ENCODE measurements around the gene MSH4.

MSH4 gene

DNA sequence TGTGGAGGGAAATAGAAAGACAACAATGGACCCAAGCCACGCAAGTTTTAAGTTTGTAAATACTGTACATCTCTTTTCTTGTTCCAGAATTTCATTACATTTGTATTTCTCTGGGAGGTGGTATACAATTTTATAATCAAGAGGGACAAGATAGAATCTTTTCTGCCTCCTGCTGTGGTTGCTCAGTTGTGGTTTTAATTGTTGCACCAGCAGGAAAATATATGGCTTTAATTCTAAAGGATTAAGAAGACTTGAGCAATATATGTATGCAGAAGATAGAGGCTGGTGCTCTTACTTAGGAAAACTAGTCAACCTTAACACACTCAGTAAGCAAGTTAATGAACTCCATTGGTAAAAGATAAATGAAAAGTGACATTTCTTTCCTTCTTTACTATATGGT, 155.3 kb downstream of the MSH4 start:
- DNase-seq (ENCODE audit: low read depth, low spot score) = peak; percentile 26
- TF ChIP-seq EZH2 (IDR thresholded peaks at IDR 0.05) (no peak), POLR2AphosphoS5 (IDR thresholded peaks at IDR 0.05; ENCODE audit: borderline replicate concordance, low read depth, low read length) (no peak), FOXP2 (optimal IDR thresholded peaks at IDR 0.05; ENCODE audit: control extremely low read depth, extremely low read length, insufficient read depth) (no peak)
- Histone ChIP-seq H3K36me3 (ENCODE audit: insufficient read depth, low read length) (no peaks in the 10 kb centered on the region), H3K4me3 (no peak overlapping the region), H3K9ac (ENCODE audit: insufficient read length) (no peak overlapping the region), H3K27ac (no peak overlapping the region), H3K9me3 (ENCODE audit: low read depth, low read length) (no peaks in the 10 kb centered on the region)

DNA sequence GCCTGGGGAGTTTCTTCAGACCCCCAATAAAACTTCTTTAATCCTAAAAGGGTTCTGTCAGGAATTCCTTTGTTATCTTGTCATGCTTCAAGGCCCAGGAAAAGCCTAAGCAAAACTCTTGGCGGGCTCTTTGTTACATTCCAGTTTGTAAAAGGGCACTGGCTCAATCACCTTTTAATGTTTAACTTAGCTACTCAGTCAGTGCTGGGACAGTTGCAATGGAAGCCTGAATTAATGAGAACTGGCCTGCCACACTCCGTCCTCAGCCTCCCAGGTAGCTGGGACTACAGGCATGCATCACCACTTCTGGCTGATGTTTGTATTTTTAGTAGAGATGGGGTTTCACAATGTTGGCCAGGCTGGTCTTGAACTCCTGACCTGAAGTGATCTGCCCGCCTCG, 156.8 kb downstream of the MSH4 start:
- no peak overlapping the region for H3K4me3 ChIP-seq
- no peak for DNase-seq (ENCODE audit: low read depth, low spot score)
- H3K27ac ChIP-seq = no peak overlapping the region
- H3K36me3 ChIP-seq (ENCODE audit: insufficient read depth, low read length) = no peaks in the 10 kb centered on the region
- no peak overlapping the region for H3K9ac ChIP-seq (ENCODE audit: insufficient read length)
- H3K9me3 ChIP-seq (ENCODE audit: low read depth, low read length) = no peaks in the 10 kb centered on the region
- no peak for TF ChIP-seq FOXP2 (optimal IDR thresholded peaks at IDR 0.05; ENCODE audit: control extremely low read depth, extremely low read length, insufficient read depth)
- TF ChIP-seq EZH2 (IDR thresholded peaks at IDR 0.05) = no peak
- TF ChIP-seq POLR2AphosphoS5 (IDR thresholded peaks at IDR 0.05; ENCODE audit: borderline replicate concordance, low read depth, low read length) = no peak

DNA sequence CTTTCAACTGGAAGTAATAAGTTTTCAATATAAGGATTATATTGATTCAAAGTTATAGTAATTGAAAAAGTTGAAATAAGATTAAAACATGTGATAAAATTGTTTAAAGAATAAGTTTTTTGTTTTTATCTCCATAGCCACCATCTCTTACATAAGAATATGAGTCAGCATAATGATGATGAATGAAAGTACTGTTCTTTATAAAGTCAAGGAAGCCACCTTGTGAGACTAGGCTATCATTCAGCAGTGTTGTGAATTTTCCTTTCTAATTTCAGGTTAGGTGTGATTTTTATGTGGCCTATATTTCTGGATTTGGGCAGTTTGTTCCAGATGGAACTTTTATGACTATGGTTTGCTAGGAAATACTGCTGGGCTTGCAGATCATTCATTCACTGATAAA, 157.9 kb downstream of the MSH4 start:
- Histone ChIP-seq H3K9ac (ENCODE audit: insufficient read length) (no peak overlapping the region), H3K9me3 (ENCODE audit: low read depth, low read length) (no peaks in the 10 kb centered on the region), H3K4me3 (no peak overlapping the region), H3K27ac (no peak overlapping the region), H3K36me3 (ENCODE audit: insufficient read depth, low read length) (no peaks in the 10 kb centered on the region)
- DNase-seq (ENCODE audit: low read depth, low spot score) = no peak
- TF ChIP-seq FOXP2 (optimal IDR thresholded peaks at IDR 0.05; ENCODE audit: control extremely low read depth, extremely low read length, insufficient read depth) (no peak), EZH2 (IDR thresholded peaks at IDR 0.05) (no peak), POLR2AphosphoS5 (IDR thresholded peaks at IDR 0.05; ENCODE audit: borderline replicate concordance, low read depth, low read length) (no peak)
